RPMI7951 (cell line): ENCODE results near the gene FRZB. TPM values are rescaled to one million over a fixed set of nuclear protein-coding genes. Genes with fewer than 3 reads are reported as not detected.

Source experiments
- DNase-seq: peaks from one replicate; pipeline ENCODE4 v3.0.0-alpha.2; 2012; ENCODE audit warnings: low read depth
- total RNA-seq: library from RNA; depleted of rRNA; stranded (reverse); fragments of >200 nt; shearing (Covaris generic); gene quantifications from 2 replicates; pipeline ENCODE4 v1.2.3, GENCODE V29; 2014; rRNA removed

The FRZB gene
- total RNA-seq, 1 experiment from 2014 or later = 1.6 TPM

DNA sequence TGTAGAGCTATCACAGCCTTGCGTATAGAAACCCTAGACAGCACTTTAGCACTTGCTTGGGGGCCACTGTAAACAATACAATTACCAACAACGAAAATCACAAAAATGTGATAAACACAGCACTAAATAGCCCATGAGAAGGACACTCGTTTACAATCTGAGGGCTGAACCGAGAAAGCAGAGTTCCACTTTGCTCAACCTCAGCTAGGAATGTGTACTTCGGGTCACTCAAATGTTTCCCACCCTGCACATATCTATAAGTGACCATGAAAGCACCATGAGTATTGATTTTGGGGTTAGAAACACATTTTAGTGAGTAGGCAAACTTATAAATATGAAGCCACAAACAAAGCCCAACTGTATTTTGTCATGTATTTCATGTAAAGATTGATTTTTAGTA is 62.3 kb downstream of the FRZB start:
- DNase-seq = no peak

DNA sequence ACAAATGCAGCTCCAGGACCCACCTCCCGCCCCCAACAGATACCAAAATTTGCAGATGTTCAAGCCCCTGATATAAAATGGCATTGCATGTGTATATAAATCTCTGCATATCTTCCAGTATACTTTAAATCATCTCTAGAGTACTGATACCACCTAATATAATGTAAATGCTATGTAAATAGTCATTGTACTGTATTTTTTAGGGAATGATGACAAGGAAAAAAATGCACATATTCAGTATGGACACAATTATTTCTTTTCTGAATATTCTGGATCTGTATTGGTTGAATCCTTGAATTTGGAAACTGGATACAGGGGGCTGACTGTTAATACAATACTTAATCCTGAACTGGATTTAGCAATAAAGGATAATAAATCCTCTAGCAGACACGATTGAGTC is 67.7 kb downstream of the FRZB start:
- DNase-seq = no peak

DNA sequence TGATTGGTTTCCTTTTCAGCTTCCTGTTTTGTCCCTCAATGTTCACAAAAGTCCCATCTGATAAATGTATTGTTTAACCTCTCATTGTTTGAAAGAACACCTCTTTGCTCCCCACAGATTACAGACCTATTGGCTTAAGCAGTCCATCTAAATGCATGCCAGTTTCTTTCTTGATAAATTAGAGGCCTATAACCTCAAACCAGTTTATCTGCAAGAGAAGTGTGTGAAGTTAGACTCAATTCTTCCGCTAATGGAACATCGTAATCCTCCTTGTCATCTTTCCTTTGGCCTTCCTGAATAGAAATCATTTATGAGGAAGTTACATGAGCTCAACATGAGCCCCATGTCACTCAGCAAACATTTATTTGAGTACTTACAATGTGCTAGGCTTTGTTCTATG is 74.0 kb downstream of the FRZB start:
- DNase-seq = no peak

DNA sequence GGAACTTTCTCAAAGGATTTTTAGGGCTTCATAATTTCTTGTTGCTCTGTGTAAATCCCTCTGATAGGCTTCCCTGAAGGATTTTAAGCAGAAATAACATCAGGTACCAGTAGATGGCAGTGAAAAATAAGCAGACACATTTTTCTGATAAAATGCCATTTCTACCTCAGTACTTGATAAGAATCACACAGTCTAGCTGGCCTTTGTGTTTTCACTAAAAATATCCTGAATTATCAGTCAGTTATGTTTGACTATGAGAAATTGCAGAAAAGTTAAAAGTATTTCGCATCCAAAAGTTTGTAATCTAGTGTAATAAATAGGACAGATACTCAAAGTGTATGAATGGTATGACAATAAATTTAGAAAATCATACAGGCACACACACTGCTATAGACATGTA is 81.7 kb downstream of the FRZB start:
- DNase-seq = peak; percentile 42

DNA sequence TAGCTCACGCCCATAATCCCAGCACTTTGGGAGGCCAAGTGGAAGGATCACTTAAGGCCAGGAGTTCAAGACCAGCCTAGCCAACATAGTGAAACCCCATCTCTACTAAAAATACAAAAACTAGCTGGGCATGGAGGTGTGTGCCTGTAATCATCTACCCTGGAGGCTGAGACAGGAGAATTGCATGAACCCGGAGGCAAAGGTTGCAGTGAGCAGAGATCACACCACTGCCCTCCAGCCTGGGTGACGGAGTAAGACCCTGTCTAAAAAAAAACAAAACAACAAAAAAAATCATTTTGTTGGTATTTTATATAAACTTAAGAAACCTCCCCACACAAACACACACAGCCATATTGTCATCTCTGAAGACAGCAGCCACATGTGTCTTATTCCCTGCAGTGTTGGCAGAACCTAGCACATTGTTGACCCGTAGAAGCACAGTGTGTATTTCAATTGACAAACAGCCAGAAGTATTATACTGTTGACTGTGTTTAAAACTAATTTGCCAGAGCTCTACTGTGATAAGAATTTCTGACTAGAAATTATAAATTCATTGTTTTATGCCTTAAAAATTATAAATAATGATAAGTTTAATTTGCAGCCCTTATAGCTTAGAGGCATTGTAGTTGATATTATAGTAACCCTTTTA is 82.3 kb downstream of the FRZB start:
- DNase-seq = no peak

Other genes with a start within 250 kb of the FRZB start
- gene DNAJC10, start 150.4 kb downstream of the FRZB start, total RNA-seq = 86.6 and 96.5 TPM in 2 replicates
- gene NCKAP1, start 171.8 kb upstream of the FRZB start, total RNA-seq = 182 and 188 TPM in 2 replicates
- gene DUSP19, start 212.1 kb upstream of the FRZB start, total RNA-seq = 1.7 and 2.1 TPM in 2 replicates